Measurements from ENCODE around the gene MCC. TPM values are rescaled to one million over a fixed set of nuclear protein-coding genes. Genes with fewer than 3 reads are reported as not detected.

MCC gene
- total and polyA plus RNA-seq, 2 of the 4 experiments (the other 2 are of a cell fraction) = 5.0 to 20.6 TPM

- H3K4me1 ChIP-seq (ENCODE audit: control insufficient read depth, insufficient read depth, low read length) = peaks cover 6% of the 10 kb centered on the region
- H3K9ac ChIP-seq (ENCODE audit: low read depth, low read length) = no peak overlapping the region
- H3K56ac ChIP-seq (ENCODE audit: extremely low read depth, insufficient read depth, low read length) = no peak overlapping the region
- no peak overlapping the region for H2AK9ac ChIP-seq (replicated peaks; ENCODE audit: low read depth, low read length, poor library complexity)
- H2BK120ac ChIP-seq (ENCODE audit: low read depth, low read length) = no peak overlapping the region
- no peak overlapping the region for H4K8ac ChIP-seq (ENCODE audit: low read depth in 2 of 2, low read length in 2 of 2)
- ATAC-seq (ENCODE audit: low read depth) = no peak
- H3K27ac ChIP-seq (ENCODE audit: insufficient read depth, low read length) = no peak overlapping the region
- H3K27me3 ChIP-seq (ENCODE audit: control insufficient read depth, insufficient read depth, low read length) = no peaks in the 10 kb centered on the region
- no peak overlapping the region for H2BK20ac ChIP-seq (ENCODE audit: low read depth, low read length)
- peaks cover 27% of the 10 kb centered on the region for H3K36me3 ChIP-seq (ENCODE audit: control insufficient read depth, insufficient read depth, low read length)
- BruUV-seq (replicated peaks) = no TSS peak
- 82% methylated on average over 2 of the region's 3 CpGs; no CpG with 5 or more reads in 1 of the 2 experiments for WGBS, 2 experiments (ENCODE audit: extremely low coverage in 2 of 2, insufficient read length in 1 of 2)
- no peak overlapping the region for H2AK5ac ChIP-seq (ENCODE audit: low read depth, low read length)
- H3K18ac ChIP-seq (ENCODE audit: low read depth, low read length) = no peak overlapping the region
- H4K5ac ChIP-seq (ENCODE audit: low read depth, low read length) = no peak overlapping the region
- in situ Hi-C loops (cut with MboI; ENCODE audit: low sequenced_read_pairs) (no loop called here), dilution Hi-C loops (cut with HindIII; ENCODE audit: low sequenced_read_pairs, unreplicated experiment) (no loop called here), intact Hi-C loops (cut with micrococcal nuclease) (no loop called here)
- no peak overlapping the region for H2AFZ ChIP-seq (replicated peaks; ENCODE audit: low read length, poor library complexity)
- no peak for DNase-seq
- no peak for TF ChIP-seq FOS (IDR thresholded peaks at IDR 0.05; ENCODE audit: low read depth, low read length)
- no peak for TF ChIP-seq USF2 (IDR thresholded peaks at IDR 0.05; ENCODE audit: low read depth, low read length)
- TF ChIP-seq ELK1 (IDR thresholded peaks at IDR 0.05; ENCODE audit: borderline replicate concordance, low read depth, low read length) = no peak
- TF ChIP-seq CTCF (conservative IDR thresholded peaks at IDR 0.05; ENCODE audit: low read depth, low read length) = no peak
- TF ChIP-seq RAD21 (IDR thresholded peaks at IDR 0.05; ENCODE audit: low read length) = no peak
- TF ChIP-seq BHLHE40 (IDR thresholded peaks at IDR 0.05; ENCODE audit: low read depth, low read length) = no peak
- TF ChIP-seq MAZ (IDR thresholded peaks at IDR 0.05; ENCODE audit: borderline replicate concordance, low read depth, low read length) = no peak
- TF ChIP-seq RCOR1 (IDR thresholded peaks at IDR 0.05; ENCODE audit: insufficient replicate concordance, low read length) = no peak
- TF ChIP-seq NFE2L2 (IDR thresholded peaks at IDR 0.05; ENCODE audit: low read depth, low read length) = no peak
- TF ChIP-seq CEBPB (IDR thresholded peaks at IDR 0.05; ENCODE audit: low read depth, low read length) = no peak
- TF ChIP-seq MAFK (IDR thresholded peaks at IDR 0.05; ENCODE audit: low read depth, low read length) = no peak
- ChIA-PET POLR2A (ENCODE audit: unreplicated experiment) (no interaction called here), CTCF (no interaction called here)
- no peak overlapping the region for H3K23ac ChIP-seq (ENCODE audit: low read depth, low read length)
- no peak overlapping the region for H3K14ac ChIP-seq (replicated peaks; ENCODE audit: low read depth, low read length)
- H3K79me1 ChIP-seq (ENCODE audit: low read depth in 1 of 2, low read length in 2 of 2) = no peaks in the 10 kb centered on the region
- H3K4ac ChIP-seq (ENCODE audit: low read depth, low read length) = no peak overlapping the region
- H4K20me1 ChIP-seq (ENCODE audit: insufficient read depth, low read length) = peaks cover 4% of the 10 kb centered on the region; the same call in 1 of the 2 replicates
- H3K4me3 ChIP-seq (ENCODE audit: insufficient read depth, low read depth, low read length) = no peak overlapping the region
- H2BK5ac ChIP-seq (ENCODE audit: low read depth, low read length, poor library complexity, severe bottlenecking) = no peak overlapping the region
- no peak overlapping the region for H3K4me2 ChIP-seq (ENCODE audit: low read depth, low read length)
- no peaks in the 10 kb centered on the region for H3K9me3 ChIP-seq (ENCODE audit: control insufficient read depth, insufficient read depth, low read length)
- no peak overlapping the region for H4K91ac ChIP-seq (ENCODE audit: insufficient read depth, low read depth, low read length)
- H3K9me1 ChIP-seq (ENCODE audit: insufficient read depth, low read length) = peaks cover 9% of the 10 kb centered on the region; the same call in 1 of the 2 replicates
- no peak overlapping the region for H2BK15ac ChIP-seq (ENCODE audit: low read depth, low read length)
Observed at GRCh38 chr5:113093558-113093957, 394.7 kb downstream of the MCC start.
